ENCODE data around the gene SCNN1G.

SCNN1G gene

DNA sequence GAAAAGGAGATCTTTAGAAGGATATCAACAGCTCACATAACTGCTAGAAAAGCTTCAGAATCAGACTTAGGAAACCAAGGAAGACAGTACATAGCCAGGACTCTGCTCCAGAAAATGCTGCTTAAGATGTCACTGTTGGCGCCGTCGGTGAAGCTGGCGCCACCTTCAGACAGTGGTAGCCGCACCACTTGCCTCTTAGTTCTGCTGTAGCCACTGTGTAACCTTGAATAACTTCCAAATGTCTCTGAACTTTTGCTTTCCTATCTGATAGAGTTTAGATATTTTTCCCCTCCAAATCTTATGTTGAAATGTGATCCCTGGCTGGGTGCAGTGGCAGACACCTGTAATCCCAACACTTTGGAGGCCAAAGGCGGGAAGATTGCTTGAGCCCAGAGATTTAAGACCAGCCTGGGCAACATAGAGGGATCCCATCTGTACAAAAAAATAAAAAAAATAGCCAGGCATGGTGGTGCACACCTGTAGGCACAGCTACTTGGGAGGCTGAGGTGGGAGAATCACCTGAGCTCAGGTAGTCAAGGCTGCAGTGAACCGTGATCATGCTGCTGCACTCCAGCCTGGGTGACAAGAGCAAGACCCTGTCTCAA, 27.0 kb upstream of the SCNN1G start:
- DNase-seq, result no peak

DNA sequence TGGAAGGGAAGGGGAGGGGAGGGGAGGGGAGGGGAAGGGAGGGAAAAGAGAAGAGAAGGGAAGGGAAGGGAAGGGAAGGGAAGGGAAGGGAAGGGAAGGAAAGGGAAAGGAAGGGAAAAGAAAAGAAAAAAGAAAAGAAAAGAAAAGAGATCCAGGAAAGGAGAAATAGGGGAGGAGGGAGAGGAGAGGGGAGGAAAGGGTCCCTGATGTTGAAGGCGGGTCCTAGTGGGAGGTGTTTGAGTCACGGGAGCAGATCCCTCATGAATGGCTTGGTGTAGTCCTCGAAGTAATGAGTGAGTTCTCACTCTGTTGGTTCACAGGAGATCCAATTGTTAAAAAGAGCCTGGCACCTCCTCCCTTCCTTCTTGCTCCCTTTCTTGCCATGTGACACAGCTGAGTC, 26.4 kb upstream of the SCNN1G start:
- DNase-seq, result no peak

DNA sequence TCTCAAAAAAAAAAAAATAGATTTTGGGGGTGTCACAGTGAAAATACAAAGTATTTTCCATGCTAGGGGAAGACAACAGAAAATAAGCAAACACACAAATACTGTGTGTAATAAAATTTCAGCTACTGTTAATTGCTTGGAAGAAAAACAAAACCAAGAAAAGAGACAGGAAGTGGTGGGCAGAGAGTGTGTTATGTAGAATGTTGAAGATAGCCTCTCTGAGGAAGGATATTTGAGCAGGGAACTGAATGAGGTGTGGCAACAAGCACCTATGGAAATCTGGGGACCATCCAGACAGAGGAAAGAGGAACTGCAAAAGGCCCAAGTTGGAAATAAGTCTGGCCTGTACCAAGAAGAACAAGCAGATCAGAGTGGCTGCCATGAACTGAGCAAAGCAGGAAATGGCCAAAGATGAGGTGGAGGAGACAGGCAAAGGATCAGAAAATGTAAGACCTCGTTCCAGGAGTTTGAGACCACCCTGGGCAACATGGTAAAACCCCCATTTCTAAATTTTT, 25.5 kb upstream of the SCNN1G start:
- DNase-seq, result no peak

DNA sequence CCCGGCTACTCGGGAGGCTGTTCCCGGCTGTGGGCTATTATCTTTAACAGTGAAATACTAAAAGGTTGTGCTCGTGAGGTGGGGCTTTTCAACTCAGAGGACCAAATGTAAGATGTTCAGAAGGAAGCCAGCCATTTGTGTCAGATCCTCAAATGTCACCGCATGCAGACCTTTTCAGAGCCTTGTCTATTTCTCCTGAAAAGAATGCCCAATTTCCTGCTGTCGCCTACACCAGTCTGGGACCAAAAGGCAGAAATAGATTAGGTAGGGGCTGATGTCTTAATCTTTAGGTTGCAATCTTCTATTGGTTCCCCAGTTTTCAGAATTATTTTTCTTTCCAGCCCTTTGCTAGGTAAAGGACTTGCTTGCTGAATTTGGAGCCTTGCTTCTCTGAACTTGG, 24.4 kb upstream of the SCNN1G start:
- no peak for DNase-seq

DNA sequence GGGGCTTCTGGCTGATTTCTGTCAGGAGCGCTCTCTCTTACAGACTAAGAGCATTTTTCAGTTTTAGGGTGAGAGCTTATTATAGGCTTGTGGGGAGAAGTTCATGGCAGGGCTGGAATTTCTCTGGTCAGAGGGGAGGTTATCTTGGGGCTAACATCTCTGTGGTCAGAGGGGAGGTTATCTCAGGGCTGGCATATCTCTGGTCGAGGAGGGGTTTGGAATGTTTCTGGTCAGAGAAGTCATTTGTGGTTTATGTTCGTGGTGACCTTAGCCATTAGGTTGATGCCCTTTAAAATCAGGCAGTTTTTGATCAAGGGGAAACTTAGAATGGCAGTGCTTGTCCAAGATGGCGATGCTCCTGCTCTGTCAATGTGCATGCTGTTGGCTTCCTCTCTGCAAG, 22.5 kb upstream of the SCNN1G start:
- DNase-seq, result no peak

DNA sequence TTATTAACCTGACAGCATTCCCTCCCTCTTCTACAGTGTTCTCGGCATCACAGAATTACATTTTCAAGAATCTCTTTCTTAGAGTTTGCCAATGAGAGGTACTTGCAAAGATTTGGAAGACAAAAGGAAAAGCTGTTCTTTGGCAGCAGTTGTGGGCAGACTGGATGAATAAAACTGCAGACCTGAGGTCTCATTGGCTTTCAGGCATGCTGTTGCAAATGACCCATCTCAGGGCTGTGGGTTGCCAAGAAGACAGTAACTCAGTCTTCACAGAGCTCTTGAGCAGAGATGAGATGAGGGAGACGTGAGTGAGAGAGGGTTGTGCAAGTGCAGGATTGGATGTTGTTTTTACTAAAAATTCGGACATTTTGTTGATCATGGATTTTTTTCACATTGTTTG, 22.0 kb upstream of the SCNN1G start:
- DNase-seq, result no peak

DNA sequence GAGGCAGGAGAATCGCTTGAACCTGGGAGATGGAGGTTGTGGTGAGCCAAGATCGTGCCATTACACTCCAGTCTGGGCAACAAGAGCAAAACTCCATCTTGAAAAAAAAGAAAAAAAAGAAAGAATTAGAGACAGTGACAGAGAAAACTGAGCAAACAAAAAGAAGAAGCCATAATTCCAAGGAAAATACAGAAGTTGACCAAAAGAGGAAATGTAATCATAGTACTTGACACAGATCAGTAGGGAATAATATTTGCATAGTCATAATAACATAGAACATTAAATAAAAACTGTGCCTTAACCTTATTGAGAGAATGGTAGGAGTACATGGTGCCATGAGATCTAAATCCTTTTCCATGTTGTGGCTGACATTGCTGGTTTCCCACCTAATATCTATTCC, 18.6 kb upstream of the SCNN1G start:
- DNase-seq, result no peak

DNA sequence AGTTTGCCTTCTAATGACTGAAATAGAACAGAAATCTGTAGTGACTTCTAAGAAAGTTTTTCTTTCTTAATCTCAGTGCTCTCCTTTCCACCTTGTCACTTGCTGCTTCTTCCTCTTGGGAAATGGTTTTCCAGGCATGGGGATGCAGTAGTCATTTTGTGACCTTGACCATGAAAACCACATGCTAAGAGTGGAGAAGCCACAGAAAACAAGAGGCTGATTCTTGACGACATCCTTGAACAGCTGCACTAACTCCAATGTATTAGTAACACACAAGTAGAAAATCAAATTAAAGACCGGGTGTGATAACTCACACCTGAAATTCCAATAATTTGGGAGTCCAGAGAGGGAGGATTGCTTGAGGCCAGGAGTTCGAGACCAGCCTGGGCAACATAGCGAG, 17.8 kb upstream of the SCNN1G start:
- DNase-seq, result no peak

DNA sequence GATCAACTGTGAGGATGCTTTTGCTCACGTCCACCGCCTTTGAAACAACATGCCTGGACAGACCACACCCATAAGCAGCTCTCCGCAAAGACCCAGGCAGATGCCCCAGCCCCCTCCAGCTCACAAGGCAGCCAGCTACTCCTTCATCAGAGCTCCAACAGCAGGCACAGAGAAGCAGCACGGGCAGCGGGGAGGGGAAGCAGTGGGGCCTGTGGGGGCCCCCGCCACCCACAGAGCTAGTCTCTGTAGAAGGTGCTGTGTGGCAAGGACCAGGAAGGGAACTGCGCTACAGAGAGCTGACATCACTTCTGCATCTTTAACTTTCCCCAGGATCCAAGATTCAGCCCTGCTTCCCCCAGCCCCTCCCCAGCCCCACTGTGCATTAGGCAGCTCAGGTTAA, 10.0 kb upstream of the SCNN1G start:
- DNase-seq, result no peak

DNA sequence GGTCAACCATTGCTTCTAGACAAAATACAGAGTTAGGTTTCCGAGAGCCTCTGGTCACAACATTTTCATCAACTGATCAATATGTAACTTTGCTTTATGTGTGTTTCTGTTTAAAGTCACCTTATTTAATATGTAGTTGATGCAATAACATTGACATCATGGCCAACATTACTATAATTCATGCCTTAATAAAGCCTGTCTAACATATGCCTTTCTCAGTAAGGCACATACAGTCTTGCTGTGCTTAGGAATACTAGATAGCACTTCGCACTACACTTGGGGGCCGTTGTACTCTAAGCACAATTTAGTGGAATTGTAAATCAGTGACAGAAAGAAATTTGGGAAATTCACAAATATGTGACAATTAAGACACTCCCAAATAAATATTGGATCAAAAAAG, 9.6 kb upstream of the SCNN1G start:
- no peak for DNase-seq

DNA sequence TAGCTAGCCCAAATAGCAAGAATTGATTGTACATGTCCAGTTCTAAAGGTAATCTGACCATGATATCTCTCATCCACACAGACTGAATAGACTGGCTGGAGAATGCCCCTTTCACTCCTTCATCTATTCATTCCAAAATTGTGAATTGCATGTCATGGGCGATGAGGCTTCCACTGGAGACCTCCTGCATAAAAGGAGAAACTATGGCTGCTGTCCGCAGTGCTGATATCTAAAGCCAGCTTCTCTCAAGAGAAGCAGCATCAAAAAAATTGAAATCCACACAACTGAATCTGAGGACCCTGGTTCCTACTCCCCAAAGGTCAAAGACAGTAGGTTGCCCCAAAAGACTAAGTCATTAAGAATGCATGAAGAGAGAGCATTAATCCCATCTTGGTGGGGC, 7.9 kb upstream of the SCNN1G start:
- no peak for DNase-seq

DNA sequence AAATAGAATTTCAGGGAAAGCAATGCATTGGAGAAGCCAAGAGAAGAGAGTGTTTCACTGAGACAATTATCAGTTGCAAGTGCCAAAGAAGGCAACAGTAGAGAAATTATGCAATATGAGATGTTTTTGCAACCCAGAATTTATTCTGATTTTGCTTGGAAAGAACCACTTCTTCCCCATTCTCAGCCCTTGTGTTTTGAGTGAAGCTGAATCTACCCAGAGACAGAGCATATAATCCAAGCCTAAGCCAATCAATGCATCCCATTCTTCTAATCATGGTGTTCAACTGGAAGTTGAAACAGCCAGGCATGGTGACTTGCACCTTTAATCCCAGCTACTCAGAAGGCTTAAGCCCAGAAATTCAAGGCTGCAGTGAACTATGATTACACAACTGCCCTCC, 6.9 kb upstream of the SCNN1G start:
- DNase-seq, result no peak

DNA sequence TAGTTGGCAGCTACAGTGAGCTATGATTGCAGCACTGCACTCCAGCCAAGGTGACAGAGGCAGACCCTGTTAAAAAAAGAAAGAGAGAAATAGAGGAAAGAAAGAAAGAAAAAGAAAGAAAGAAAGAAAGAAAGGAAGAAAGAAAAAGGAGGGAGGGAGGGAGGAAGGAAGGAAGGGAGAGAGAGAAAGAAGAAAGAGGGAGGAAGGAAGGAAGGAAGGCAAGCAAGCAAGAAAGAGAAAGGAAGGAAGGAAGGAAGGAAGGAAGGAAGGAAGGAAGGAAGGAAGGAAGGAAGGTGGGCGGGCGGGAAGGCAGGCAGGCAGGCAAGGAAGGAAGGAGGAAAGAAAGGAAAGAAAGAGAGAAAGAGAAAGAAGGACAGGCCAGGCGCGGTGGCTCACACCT, 1.0 kb upstream of the SCNN1G start:
- DNase-seq, result no peak

DNA sequence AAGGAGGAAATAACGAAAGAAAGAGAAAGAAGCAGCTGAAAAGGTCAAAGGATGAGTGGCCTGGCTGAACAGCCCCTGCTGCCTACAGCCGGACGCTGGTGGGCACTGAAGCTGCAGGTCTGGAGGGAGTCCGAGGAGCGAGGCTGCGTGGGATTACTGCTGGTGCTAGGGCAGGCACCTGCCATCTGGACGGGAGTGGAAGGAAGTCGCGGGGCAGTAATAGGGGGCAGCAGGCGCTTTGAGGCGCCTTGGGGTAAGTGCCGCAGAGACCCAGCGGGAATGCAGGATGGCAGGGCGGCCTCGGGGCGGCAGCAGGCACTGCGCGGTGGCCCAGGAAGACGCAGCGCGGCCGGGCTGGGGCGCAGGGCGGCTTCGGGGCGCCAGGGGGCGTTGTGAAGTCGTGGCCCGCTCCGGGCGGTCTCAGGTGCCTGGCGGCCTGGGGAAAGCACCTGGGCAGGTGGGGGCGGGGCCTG, 303 bp upstream of the SCNN1G start:
- peak; percentile 78 for DNase-seq

DNA sequence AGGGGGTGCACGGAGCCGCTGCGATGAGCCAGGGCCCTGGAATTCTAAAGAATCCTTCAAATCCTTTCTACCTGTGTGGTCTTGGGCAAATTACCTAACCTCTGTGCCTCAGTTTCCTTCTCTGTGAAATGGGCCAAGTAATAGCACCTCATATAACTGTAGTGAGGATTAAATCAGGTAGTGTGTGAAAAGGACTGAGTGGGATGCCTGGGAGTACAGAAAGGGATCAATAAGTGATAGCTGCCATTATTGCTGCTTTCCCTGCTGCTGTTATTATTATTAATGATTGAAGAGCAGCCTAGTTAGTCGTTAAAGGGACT, 958 bp downstream of the SCNN1G start:
- no peak for DNase-seq

DNA sequence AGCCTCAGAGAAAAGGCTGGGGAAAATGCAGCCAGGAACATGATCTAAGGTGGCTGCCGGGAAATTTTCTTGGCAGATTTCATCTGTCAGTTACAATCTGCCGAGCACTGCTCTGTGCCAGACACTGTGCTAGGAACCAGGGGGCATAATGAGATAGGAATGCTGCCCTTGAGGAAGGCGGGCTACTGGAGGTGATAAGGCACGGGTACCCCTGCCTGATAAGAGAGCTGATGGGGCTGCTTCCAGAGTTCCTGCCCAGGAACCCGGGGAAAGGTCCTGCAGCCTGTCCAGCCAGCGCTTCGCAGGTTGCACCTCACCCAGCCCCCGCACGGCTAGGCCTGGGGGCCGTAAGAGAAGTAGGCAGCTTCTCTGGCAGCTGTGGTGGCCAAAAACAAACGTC, 3.1 kb downstream of the SCNN1G start:
- no peak for DNase-seq

DNA sequence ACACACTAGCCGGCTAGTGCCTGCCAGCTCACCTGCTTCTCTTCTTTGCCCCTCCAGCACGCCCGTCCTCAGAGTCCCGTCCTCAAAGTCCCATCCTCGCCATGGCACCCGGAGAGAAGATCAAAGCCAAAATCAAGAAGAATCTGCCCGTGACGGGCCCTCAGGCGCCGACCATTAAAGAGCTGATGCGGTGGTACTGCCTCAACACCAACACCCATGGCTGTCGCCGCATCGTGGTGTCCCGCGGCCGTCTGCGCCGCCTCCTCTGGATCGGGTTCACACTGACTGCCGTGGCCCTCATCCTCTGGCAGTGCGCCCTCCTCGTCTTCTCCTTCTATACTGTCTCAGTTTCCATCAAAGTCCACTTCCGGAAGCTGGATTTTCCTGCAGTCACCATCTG, 3.6 kb downstream of the SCNN1G start:
- no peak for DNase-seq

DNA sequence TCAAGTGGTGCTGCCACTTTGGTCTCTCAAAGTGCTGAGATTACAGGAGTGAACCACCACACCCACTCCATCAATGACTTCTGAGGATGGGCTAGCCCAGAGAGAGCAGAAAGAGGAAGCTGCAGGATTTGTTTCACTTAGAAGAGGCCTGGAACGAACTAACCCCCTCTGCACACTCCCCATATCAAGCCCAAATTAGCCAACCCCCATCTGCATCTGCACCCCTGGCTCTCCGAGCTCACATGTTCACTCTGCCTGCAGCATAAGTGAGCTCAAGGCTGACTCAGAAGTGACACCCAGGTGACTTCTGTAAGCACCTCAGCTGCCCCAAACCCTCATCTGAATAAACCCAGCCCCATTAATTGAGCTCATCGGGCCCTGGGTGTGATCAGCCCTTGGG, 4.8 kb downstream of the SCNN1G start:
- no peak for DNase-seq

DNA sequence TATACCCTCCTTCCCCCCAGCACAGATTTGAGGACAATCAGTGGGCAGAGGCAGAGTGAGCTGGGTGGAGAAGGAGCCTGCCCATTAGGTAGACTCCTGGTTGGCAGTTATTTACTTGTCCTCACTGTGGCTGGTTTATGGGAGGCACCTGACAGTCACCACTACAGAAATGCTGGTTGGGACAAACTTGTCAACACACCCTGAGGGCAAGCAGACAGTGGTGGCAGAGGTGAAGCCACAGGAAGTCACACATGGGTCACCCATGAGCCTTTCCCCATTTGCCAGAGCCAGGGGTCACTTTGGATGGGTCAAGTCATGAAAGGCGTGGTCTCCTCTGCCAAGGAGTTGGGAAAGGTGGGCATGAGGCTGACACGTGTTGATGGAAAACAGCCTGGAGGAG, 6.4 kb downstream of the SCNN1G start:
- DNase-seq, result no peak

DNA sequence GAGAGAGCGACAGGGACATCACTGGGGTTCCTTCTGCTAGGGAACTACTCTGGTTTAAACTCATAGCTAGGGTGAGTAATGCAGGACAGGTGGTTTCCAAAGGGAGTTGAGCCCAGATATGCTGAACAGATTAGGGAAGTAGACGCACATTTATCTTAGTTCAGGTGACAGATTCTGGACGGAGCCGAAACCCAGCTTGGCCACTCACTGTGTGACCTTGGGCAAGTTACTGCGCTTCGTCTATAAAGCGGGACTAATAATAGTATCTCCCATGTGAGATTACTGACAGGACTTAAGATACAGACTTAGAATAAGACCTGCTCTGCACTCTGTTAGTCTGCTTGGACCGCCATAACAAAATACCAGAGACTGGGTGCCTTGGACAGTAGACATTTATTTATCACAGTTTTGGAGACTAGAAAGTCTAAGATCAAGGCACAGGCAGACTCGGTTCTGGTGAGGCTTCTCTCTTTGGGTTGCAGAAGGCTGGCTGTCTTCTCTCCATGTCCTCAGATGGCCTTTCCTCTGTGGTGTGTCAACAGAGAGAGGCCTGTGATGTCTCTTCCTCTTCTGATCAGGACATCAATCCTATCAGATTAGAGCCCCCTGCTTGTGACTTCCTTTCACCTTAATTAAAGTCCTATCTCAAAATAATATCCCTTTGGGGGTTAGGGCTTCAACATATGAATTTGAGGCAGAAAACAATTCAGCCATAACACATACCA, 12.1 kb downstream of the SCNN1G start:
- DNase-seq, result no peak

DNA sequence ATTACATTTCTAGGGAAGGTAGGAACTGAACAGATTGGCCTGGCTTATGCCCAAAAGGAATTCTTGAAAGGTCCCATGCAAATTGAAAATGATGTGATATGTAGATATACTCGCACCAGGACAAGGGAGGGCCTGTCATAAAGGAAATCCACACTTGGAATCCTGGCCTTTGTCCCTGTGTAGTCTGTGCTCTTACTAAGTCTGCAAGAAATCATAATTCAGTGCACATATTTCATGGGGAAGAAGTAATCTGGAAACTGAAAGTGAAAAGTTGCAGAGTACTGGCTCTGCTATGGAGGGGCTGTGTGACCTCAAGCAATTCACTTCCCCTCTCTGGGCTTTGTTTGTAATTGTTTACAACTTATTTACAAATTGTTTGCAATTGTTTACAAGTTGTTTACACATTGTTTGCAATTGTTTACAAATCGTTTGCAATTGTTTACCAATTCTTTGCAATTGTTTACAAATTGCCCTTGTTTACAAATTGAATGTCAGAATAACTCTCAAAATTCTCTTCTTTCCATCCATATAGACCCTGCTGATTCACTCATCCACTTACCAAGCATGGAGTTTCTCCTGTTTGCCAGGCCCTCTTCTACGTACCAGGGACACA, 12.9 kb downstream of the SCNN1G start:
- no peak for DNase-seq

DNA sequence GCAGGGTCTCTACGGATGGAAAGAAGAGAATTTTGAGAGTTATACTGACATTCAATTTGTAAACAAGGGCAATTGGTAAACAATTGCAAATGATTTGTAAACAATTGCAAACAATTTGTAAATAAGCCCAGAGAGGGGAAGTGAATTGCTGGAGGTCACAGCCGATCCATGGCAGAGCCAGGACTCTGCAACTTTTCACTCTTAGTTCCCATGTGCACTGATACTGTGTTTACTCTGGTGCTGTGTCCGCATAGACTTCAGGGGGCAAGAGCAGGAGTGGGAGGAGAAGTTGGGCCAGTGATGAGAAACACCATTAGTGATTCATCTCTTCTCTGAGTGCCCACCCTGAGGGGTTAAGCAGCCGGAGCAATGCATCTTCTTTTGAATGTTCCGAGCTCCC, 14.0 kb downstream of the SCNN1G start:
- no peak for DNase-seq

DNA sequence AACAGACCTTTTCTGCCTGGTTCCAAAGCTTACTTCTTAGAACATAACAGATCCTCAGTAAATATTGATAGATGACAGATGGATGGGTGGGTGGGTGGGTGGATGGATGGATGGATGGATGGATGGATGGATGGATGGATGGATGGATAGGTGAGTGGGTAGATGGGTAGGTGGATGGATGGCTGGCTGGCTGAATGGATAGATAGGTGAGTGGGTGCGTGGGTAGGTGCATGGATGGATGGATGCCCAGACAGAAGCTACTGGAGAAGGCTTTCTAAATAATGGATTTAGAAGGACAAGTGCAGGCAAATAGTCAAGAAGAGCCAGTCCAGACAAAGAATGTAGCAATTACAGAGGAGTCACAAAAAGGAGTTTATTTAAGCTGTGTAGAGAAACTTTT, 19.6 kb downstream of the SCNN1G start:
- DNase-seq, result no peak

DNA sequence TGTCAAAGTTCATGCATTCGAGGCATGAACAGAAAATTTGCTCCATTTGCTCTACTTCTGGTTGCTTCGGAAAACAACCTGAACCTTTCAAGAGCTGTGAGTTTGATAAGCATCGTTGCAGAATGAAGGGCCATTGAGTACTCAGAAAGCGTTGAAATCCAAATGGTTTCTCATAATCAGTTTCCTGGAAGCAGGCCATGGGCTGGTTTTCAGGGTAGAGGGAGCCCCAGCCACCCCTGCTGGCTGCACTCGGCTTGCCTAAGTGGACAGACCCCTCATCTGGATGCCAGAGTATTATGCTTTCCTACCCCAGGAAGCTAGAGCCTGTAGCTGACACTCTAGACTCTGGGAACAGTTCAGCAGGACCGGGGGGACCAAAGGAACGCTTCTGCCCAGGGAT, 24.4 kb downstream of the SCNN1G start:
- DNase-seq, result no peak

DNA sequence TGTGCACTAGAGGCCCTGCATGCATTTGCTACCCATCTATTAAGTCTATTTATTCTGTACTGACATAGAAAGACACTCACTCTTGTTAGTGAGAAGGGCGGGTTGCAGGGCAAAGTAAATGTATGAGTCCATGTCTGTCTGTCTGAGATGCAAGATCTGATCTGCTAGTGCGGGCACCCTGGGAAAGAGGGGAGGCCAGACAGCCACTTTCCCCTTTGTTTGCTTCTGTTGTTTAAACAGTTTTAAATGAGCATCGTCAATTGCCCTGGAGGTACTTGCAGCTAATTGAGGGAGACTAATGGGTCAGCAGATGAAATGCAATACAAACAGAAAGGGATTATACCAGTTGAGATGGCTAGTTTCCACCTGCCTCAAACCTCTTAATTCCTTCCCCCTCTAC, 24.9 kb downstream of the SCNN1G start:
- DNase-seq, result no peak
